Stomach (tissue), 9 donors: ENCODE results near the gene HAPSTR1. TPM values are rescaled to one million over a fixed set of nuclear protein-coding genes. Genes with fewer than 3 reads are reported as not detected.

Experiments
- DNase-seq, 2 donors: peaks; one replicate each; pipeline versions ENCODE4 v3.0.0 to v3.0.0-alpha.2; 2013 to 2019
- H3K27ac ChIP-seq, 5 donors: fragments of 200-600 bp in 4 of 5; sonication (generic) in 4 of 5; one replicate each; pipeline ENCODE4 v1.5.1; 2013 to 2019; ENCODE audit warnings: mild to moderate bottlenecking in 1 of 5, moderate library complexity in 1 of 5
- H3K27me3 ChIP-seq, 3 donors: fragments of 200-600 bp; sonication (generic); one replicate each; pipeline ENCODE4 v1.5.1; 2017 to 2019; ENCODE audit warnings: mixed run types in 1 of 3
- H3K36me3 ChIP-seq, 4 donors: fragments of 200-600 bp; sonication (generic); 1 replicate in 3 of 4; 2 replicates in 1 of 4; pipeline ENCODE4 v1.5.1; 2016 to 2019
- H3K4me1 ChIP-seq, 4 donors: fragments of 200-600 bp; sonication (generic); one replicate each; pipeline ENCODE4 v1.5.1; 2016 to 2019
- H3K4me3 ChIP-seq, 4 donors: fragments of 200-600 bp; sonication (generic) in 3 of 4; one replicate each; pipeline ENCODE4 v1.5.1; 2016 to 2019; ENCODE audit warnings: mild to moderate bottlenecking in 1 of 4
- H3K9me3 ChIP-seq, 4 donors: fragments of 200-600 bp; sonication (generic); one replicate each; pipeline ENCODE4 v1.5.1; 2016 to 2019
- CTCF ChIP-seq, 7 experiments: fragments of 450-650 bp in 4 of 7; fragments of 200-600 bp in 3 of 7; sonication (generic) in 3 of 7; IDR thresholded peaks; one replicate each; pipeline ENCODE4 v1.5.1; 2016 to 2019; ENCODE audit warnings: antibody characterized with exemption in 7 of 7, control low read depth in 2 of 7, mild to moderate bottlenecking in 1 of 7
- EP300 ChIP-seq: sonication (generic); formaldehyde crosslinking; IDR thresholded peaks from one replicate; pipeline ENCODE4 v1.6.1; 2017; ENCODE audit warnings: antibody characterized with exemption
- POLR2A ChIP-seq, 4 donors: fragments of 450-650 bp; IDR thresholded peaks; one replicate each; pipeline ENCODE4 v1.6.1; 2016; ENCODE audit warnings: antibody characterized with exemption in 4 of 4, control low read depth in 2 of 4, mild to moderate bottlenecking in 1 of 4, moderate library complexity in 1 of 4
- POLR2AphosphoS5 ChIP-seq, 3 donors: sonication (generic); formaldehyde crosslinking; IDR thresholded peaks; one replicate each; pipeline ENCODE4 v1.6.1; 2016; ENCODE audit warnings: antibody characterized with exemption in 3 of 3
- WGBS, 5 donors: extraction: QIAGEN DNeasy Blood & Tissue Kit in 3 of 5; methylation state at CpG; one replicate each; pipeline versions ENCODE4 v1.1.5 to v1.1.7; 2013 to 2018; 5-methylcytosine and 5-hydroxymethylcytosine counted together
- intact Hi-C: fragments of 100-400 bp; cut with DNase I; formaldehyde crosslinking; loops from one replicate; pipeline ENCODE4 v1.15.1; 2023; ENCODE audit warnings: low total_unique reads
- polyA plus RNA-seq, 3 donors: library from polyadenylated mRNA; stranded (reverse); fragments of 200-250 nt; gene quantifications; one replicate each; pipeline ENCODE4 v1.2.3, GENCODE V29; 2013
- total RNA-seq, 5 donors: library from RNA; depleted of rRNA; stranded (reverse); fragments of >200 nt; gene quantifications; one replicate each; pipeline versions ENCODE4 v1.1.0 to v1.2.3, GENCODE V29; 2014 to 2016
- donor health status: healthy with polysubstance abuse.
- donor health status: Bipolar disorder and iron deficiency.
- donor health status: healthy.

The HAPSTR1 gene
- total and polyA plus RNA-seq, 8 donors, result 6.6 to 84.1 (median 37.4) TPM

GRCh38 chr16:9124908-9125584 lies 33.6 kb downstream of the HAPSTR1 start:
- Histone ChIP-seq H3K27me3 (no peaks in the 10 kb centered on the region), H3K27ac (peak overlapping the region in 1 of 5 donors; percentile 73), H3K4me1 (peaks cover 24 to 84% (median 60%) of the 10 kb centered on the region in 4 donors), H3K36me3 (peaks cover 7 to 43% (median 30%) of the 10 kb centered on the region in 4 donors), H3K9me3 (no peaks in the 10 kb centered on the region), H3K4me3 (no peak overlapping the region)
- 62 to 81% (median 75%) methylated on average over 12 of the region's 12 CpGs for WGBS, 5 donors
- no peak for DNase-seq
- intact Hi-C loops, result no loop called here
- TF ChIP-seq EP300 (no peak), POLR2AphosphoS5 (IDR thresholded peaks at IDR 0.05) (no peak), CTCF (IDR thresholded peaks at IDR 0.05) (no peak), POLR2A (IDR thresholded peaks at IDR 0.05) (no peak)

DNA sequence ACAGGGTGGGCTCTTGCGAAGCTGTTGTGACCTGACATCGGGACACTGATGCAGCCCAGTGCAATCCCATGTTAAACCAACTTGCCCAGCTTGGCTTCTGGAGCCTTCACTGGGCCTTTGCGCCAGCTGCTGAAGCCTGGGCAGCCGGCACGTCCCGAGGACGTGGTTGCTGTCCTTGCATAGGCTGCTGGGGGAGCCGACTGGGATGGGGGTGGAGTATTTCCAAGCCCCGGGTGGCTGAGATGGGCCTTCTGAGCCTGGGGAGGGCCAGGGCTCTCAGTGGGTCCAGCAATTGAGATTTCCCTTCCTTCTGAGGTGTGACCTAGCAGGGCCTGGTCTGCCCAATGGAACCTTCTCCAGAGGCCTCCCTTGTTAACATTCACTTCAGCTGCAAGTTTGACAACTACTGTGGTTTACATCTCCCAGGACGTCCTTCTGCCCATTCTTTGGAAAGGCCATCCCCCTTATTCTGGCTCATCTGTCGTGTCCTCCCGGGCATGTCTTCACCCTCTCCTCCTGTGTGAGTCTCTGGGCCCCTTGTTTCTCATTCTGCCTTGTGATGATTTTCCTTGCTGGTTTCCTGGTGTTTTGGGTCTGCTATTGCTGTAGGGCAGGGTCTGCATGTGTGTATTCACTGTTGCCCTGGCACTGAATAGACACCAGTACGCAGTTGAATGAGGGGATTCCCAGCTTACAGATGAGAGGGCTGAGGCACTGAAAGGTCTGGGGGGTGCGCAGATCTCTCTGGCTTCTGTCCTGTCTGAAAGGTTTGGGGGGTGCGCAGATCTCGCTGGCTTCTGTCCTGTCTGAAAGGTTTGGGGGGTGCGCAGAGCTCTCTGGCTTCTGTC lies 34.4 kb downstream of the HAPSTR1 start:
- 76 to 87% (median 86%) methylated on average over 16 to 17 of the region's 17 CpGs for WGBS, 5 donors
- H3K4me1 ChIP-seq, result peaks cover 24 to 77% (median 56%) of the 10 kb centered on the region in 4 donors
- DNase-seq, result no peak

GRCh38 chr16:9126609-9127008 lies 35.2 kb downstream of the HAPSTR1 start:
- Histone ChIP-seq H3K27me3 (no peaks in the 10 kb centered on the region), H3K4me1 (peaks cover 24 to 71% (median 53%) of the 10 kb centered on the region in 4 donors), H3K9me3 (no peaks in the 10 kb centered on the region), H3K27ac (peak overlapping the region in 1 of 5 donors; percentile 61), H3K4me3 (no peak overlapping the region), H3K36me3 (peaks cover 7 to 36% (median 29%) of the 10 kb centered on the region in 4 donors)
- DNase-seq, result no peak
- no peak for TF ChIP-seq POLR2AphosphoS5 (IDR thresholded peaks at IDR 0.05)
- no peak for TF ChIP-seq EP300
- no peak for TF ChIP-seq CTCF (IDR thresholded peaks at IDR 0.05)
- no peak for TF ChIP-seq POLR2A (IDR thresholded peaks at IDR 0.05)
- intact Hi-C loops, result no loop called here
- 68 to 94% (median 78%) methylated on average over 2 of the region's 2 CpGs for WGBS, 5 donors

More for the DNA sequence above, 34.4 kb downstream of the HAPSTR1 start:
- no peak overlapping the region for H3K27ac ChIP-seq
- intact Hi-C loops, result no loop called here
- H3K27me3 ChIP-seq, result no peaks in the 10 kb centered on the region
- H3K36me3 ChIP-seq, result peaks cover 7 to 43% (median 30%) of the 10 kb centered on the region in 4 donors
- H3K4me3 ChIP-seq, result no peak overlapping the region
- H3K9me3 ChIP-seq, result no peaks in the 10 kb centered on the region
- TF ChIP-seq CTCF (IDR thresholded peaks at IDR 0.05) (no peak), POLR2AphosphoS5 (IDR thresholded peaks at IDR 0.05) (no peak), POLR2A (IDR thresholded peaks at IDR 0.05) (no peak), EP300 (no peak)
